HCT116 (cell line): ENCODE data around the gene NOS2. TPM values are rescaled to one million over a fixed set of nuclear protein-coding genes. Genes with fewer than 3 reads are reported as not detected.

Experiments used
- ATAC-seq: fragments of 200-7000 bp; cut with Tn5 transposase; 2 replicates; pipeline ENCODE4 v1.9.1; 2020; ENCODE audit warnings: mild to moderate bottlenecking, moderate library complexity
- BruUV-seq: library from RNA; stranded (reverse); fragments of 400-500 nt; replicated peaks from 2 replicates; lab custom pipeline; 2021; lab: Mats Ljungman, UMichigan
- CTCF ChIA-PET: fragments of 300-600 bp; sonication (Branson Sonifier 250); formaldehyde crosslinking; loops from one replicate; lab custom pipeline; 2021; ENCODE audit warnings: antibody characterized with exemption; lab: Charles Lee
- POLR2A ChIA-PET: fragments of 300-600, 350-600 bp; sonication (Branson Sonifier 250); formaldehyde crosslinking; loops from one replicate; lab custom pipeline; 2021; ENCODE audit warnings: antibody characterized with exemption; lab: Charles Lee
- RAD21 ChIA-PET, 2 experiments: fragments of 300-600 bp; sonication (Branson Sonifier 250); formaldehyde crosslinking; loops; one replicate each; lab custom pipeline; 2023; ENCODE audit warnings: low total read pairs in 2 of 2; ENCODE audit not compliant: uncharacterized antibody in 2 of 2, unreplicated experiment in 2 of 2, low non-redundant PET in 1 of 2; lab: Charles Lee
- DNase-seq: peaks from one replicate; pipeline ENCODE4 v3.0.0-alpha.2; 2010; ENCODE audit warnings: low read depth, low spot score
- H2AFZ ChIP-seq: fragments of 200-600 bp; shearing (Covaris generic), sonication (generic); 2 replicates; pipeline ENCODE4 v1.6.1; 2017; ENCODE audit warnings: low read depth, mixed run types, mixed read lengths, antibody characterized with exemption, low read length; ENCODE audit not compliant: poor library complexity, severe bottlenecking
- H3K27ac ChIP-seq: 2 replicates; pipeline ENCODE4 v1.5.1; 2012; ENCODE audit warnings: low read depth, low read length
- H3K27me3 ChIP-seq: fragments of 200-600 bp; sonication (generic); 2 replicates; pipeline ENCODE4 v1.6.1; 2016; ENCODE audit warnings: mixed run types, low read length, mixed read lengths; ENCODE audit not compliant: insufficient read depth
- H3K36me3 ChIP-seq, 2 experiments: fragments of 200-500 bp in 1 of 2; fragments of 200-600 bp in 1 of 2; sonication (Bioruptor generic) in 1 of 2; sonication (generic) in 1 of 2; 2 replicates each; pipeline versions ENCODE4 v1.5.1 to v1.6.1; 2014 to 2016; ENCODE audit warnings: low read length in 2 of 2, inconsistent platforms in 1 of 2, mixed read lengths in 1 of 2, mixed run types in 1 of 2; ENCODE audit not compliant: insufficient read depth in 2 of 2, control insufficient read depth in 1 of 2
- H3K4me1 ChIP-seq, 2 experiments: fragments of 200-600 bp in 1 of 2; sonication (generic) in 1 of 2; 2 replicates each; pipeline versions ENCODE4 v1.5.1 to v1.6.1; 2012 to 2017; ENCODE audit warnings: low read length in 2 of 2, inconsistent platforms in 1 of 2, mild to moderate bottlenecking in 1 of 2, mixed read lengths in 1 of 2, mixed run types in 1 of 2, moderate library complexity in 1 of 2; ENCODE audit not compliant: insufficient read depth in 2 of 2, control insufficient read depth in 1 of 2
- H3K4me2 ChIP-seq: fragments of 200-600 bp; sonication (generic); 2 replicates; pipeline ENCODE4 v1.6.1; 2017; ENCODE audit warnings: mixed run types, low read length, mixed read lengths
- H3K4me3 ChIP-seq, 2 experiments: fragments of 200-600 bp in 1 of 2; sonication (generic) in 1 of 2; replicated peaks in 1 of 2; 2 replicates each; pipeline ENCODE4 v1.5.1; 2011 to 2016; ENCODE audit warnings: low read length in 2 of 2, control low read depth in 1 of 2, low read depth in 1 of 2, mild to moderate bottlenecking in 1 of 2, mixed read lengths in 1 of 2, mixed run types in 1 of 2
- H3K79me2 ChIP-seq: fragments of 200-600 bp; sonication (generic); 2 replicates; pipeline ENCODE4 v1.6.1; 2017; ENCODE audit warnings: mild to moderate bottlenecking, mixed run types, low read length, moderate library complexity, mixed read lengths; ENCODE audit not compliant: insufficient read depth
- H3K9ac ChIP-seq: fragments of 200-600 bp; sonication (generic); 2 replicates; pipeline ENCODE4 v1.6.1; 2016; ENCODE audit warnings: low read length, mixed read lengths
- H3K9me2 ChIP-seq: fragments of 200-600 bp; sonication (generic), shearing (Covaris generic); 2 replicates; pipeline ENCODE4 v1.6.1; 2017; ENCODE audit warnings: mixed run types, mild to moderate bottlenecking, moderate library complexity; ENCODE audit not compliant: insufficient read depth
- H3K9me3 ChIP-seq, 2 experiments: fragments of 200-500 bp in 1 of 2; fragments of 200-600 bp in 1 of 2; sonication (Bioruptor generic) in 1 of 2; sonication (generic) in 1 of 2; 2 replicates each; pipeline ENCODE4 v1.6.1; 2014 to 2017; ENCODE audit warnings: low read length in 2 of 2, mixed read lengths in 2 of 2, inconsistent platforms in 1 of 2, low read depth in 1 of 2, mild to moderate bottlenecking in 1 of 2, mixed run types in 1 of 2, moderate library complexity in 1 of 2; ENCODE audit not compliant: control insufficient read depth in 1 of 2, insufficient read depth in 1 of 2
- H4K20me1 ChIP-seq: fragments of 200-600 bp; sonication (generic), shearing (Covaris generic); 2 replicates; pipeline ENCODE4 v1.6.1; 2017; ENCODE audit warnings: mixed run types, mild to moderate bottlenecking, moderate library complexity; ENCODE audit not compliant: insufficient read depth
- CBX3 ChIP-seq: IDR thresholded peaks from 2 replicates; pipeline ENCODE4 v1.6.1; 2012; ENCODE audit warnings: low read depth
- CEBPB ChIP-seq: IDR thresholded peaks from 2 replicates; pipeline ENCODE4 v1.6.1; 2012; ENCODE audit warnings: low read depth
- EGR1 ChIP-seq: IDR thresholded peaks from 2 replicates; pipeline ENCODE4 v1.6.1; 2012; ENCODE audit warnings: low read depth
- EZH2 ChIP-seq: fragments of 200-600 bp; sonication (generic); IDR thresholded peaks from 2 replicates; pipeline ENCODE4 v1.6.1; 2017; ENCODE audit warnings: antibody characterized with exemption, mixed run types
- EZH2phosphoT487 ChIP-seq: fragments of 200-600 bp; IDR thresholded peaks from 2 replicates; pipeline ENCODE4 v1.6.1; 2018; ENCODE audit warnings: antibody characterized with exemption, borderline replicate concordance
- FOSL1 ChIP-seq: IDR thresholded peaks from 2 replicates; pipeline ENCODE4 v1.6.1; 2012; ENCODE audit warnings: low read depth
- POLR2AphosphoS5 ChIP-seq: IDR thresholded peaks from 2 replicates; pipeline ENCODE4 v1.6.1; 2011; ENCODE audit warnings: mild to moderate bottlenecking, low read depth, low read length, moderate library complexity
- SIN3A ChIP-seq: IDR thresholded peaks from 2 replicates; pipeline ENCODE4 v1.6.1; 2012; ENCODE audit warnings: low read depth
- SP1 ChIP-seq: IDR thresholded peaks from 2 replicates; pipeline ENCODE4 v1.6.1; 2012; ENCODE audit warnings: low read depth
- SRF ChIP-seq: IDR thresholded peaks from 2 replicates; pipeline ENCODE4 v1.6.1; 2012; ENCODE audit warnings: low read depth
- YY1 ChIP-seq: IDR thresholded peaks from 2 replicates; pipeline ENCODE4 v1.6.1; 2011; ENCODE audit warnings: low read length, low read depth, moderate library complexity, mild to moderate bottlenecking; ENCODE audit not compliant: insufficient replicate concordance; ENCODE audit errors: extremely low read depth
- ZNF274 ChIP-seq: fragments of 200-500 bp; sonication (Bioruptor generic); IDR thresholded peaks from 2 replicates; pipeline ENCODE4 v1.6.1; 2014; ENCODE audit warnings: mild to moderate bottlenecking, low read depth, low read length, inconsistent platforms
- intact Hi-C: fragments of 100-400 bp; cut with micrococcal nuclease; formaldehyde crosslinking; loops from 2 replicates; pipeline ENCODE4 v1.10.0; 2022
- total RNA-seq: library from RNA; stranded (reverse); gene quantifications from one replicate; pipeline ENCODE4 v1.2.1, GENCODE V29; 2021; ENCODE audit not compliant: unreplicated experiment
- TF ChIP-seq, protein P1 (sequence below): IDR thresholded peaks from 2 replicates; pipeline ENCODE4 v1.6.1; 2012; ENCODE audit warnings: low read depth

NOS2 gene
- total RNA-seq, 1 experiment from 2014 or later: 0.07 TPM

DNA sequence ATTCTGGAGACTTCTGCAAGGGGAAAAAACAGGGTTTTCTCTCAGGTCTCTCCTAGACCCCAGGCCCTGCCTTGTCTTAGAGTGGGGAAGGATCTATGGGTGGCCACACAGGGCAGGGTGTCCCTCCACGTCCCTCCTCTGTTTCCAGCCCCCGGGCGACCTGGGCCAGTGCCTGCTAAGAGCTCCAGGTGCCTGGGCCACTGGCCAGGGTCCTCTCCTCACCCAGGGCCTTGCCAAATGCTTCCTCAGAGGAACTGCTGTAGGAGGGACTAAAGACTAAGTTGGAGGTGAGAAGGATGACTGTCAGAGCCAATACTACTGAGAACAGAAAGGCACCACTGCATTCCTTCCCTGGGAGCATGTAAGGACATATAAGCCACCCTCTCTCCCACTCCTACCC lies 11.4 kb downstream of the NOS2 start:
- Histone ChIP-seq H3K27me3 (peaks cover 5% of the 10 kb centered on the region; the same call in 1 of the 2 replicates), H4K20me1 (no peaks in the 10 kb centered on the region), H3K4me3 (no peak overlapping the region), H3K27ac (no peak overlapping the region), H3K9ac (no peak overlapping the region), H3K4me1 (no peaks in the 10 kb centered on the region), H3K36me3 (no peaks in the 10 kb centered on the region), H2AFZ (no peak overlapping the region), H3K9me2 (no peaks in the 10 kb centered on the region), H3K79me2 (no peaks in the 10 kb centered on the region), H3K9me3 (no peaks in the 10 kb centered on the region), H3K4me2 (no peak overlapping the region)
- DNase-seq (no peak), ATAC-seq (no peak)
- BruUV-seq: no TSS peak
- intact Hi-C loops: no loop called here
- POLR2A ChIA-PET: no interaction called here
- CTCF ChIA-PET: interaction anchor here (1.2 kb wide), 1 partner anchor 16 kb away, joined by 4 read pairs; no protein-coding TSS in a partner anchor
- no peak for TF ChIP-seq ZNF274
- TF ChIP-seq YY1: no peak
- no peak for TF ChIP-seq CEBPB
- TF ChIP-seq SRF: no peak
- TF ChIP-seq SP1: no peak
- no peak for TF ChIP-seq EGR1
- TF ChIP-seq SIN3A: no peak
- TF ChIP-seq POLR2AphosphoS5: no peak
- TF ChIP-seq, protein P1, sequence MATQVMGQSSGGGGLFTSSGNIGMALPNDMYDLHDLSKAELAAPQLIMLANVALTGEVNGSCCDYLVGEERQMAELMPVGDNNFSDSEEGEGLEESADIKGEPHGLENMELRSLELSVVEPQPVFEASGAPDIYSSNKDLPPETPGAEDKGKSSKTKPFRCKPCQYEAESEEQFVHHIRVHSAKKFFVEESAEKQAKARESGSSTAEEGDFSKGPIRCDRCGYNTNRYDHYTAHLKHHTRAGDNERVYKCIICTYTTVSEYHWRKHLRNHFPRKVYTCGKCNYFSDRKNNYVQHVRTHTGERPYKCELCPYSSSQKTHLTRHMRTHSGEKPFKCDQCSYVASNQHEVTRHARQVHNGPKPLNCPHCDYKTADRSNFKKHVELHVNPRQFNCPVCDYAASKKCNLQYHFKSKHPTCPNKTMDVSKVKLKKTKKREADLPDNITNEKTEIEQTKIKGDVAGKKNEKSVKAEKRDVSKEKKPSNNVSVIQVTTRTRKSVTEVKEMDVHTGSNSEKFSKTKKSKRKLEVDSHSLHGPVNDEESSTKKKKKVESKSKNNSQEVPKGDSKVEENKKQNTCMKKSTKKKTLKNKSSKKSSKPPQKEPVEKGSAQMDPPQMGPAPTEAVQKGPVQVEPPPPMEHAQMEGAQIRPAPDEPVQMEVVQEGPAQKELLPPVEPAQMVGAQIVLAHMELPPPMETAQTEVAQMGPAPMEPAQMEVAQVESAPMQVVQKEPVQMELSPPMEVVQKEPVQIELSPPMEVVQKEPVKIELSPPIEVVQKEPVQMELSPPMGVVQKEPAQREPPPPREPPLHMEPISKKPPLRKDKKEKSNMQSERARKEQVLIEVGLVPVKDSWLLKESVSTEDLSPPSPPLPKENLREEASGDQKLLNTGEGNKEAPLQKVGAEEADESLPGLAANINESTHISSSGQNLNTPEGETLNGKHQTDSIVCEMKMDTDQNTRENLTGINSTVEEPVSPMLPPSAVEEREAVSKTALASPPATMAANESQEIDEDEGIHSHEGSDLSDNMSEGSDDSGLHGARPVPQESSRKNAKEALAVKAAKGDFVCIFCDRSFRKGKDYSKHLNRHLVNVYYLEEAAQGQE: no peak
- TF ChIP-seq EZH2phosphoT487: no peak
- no peak for TF ChIP-seq FOSL1
- TF ChIP-seq EZH2: no peak
- no peak for TF ChIP-seq CBX3
- RAD21 ChIA-PET: no interaction called here
